ENCODE results near the gene C4orf36. TPM values are rescaled to one million over a fixed set of nuclear protein-coding genes. Genes with fewer than 3 reads are reported as not detected.

Gene C4orf36
- total RNA-seq, 1 donor from 2014 or later, result 2.3 TPM

GRCh38 chr4:86896596-86896995 lies 4.4 kb upstream of the C4orf36 start:
- no peaks in the 10 kb centered on the region for H3K9me3 ChIP-seq
- DNase-seq, result no peak
- no peaks in the 10 kb centered on the region for H3K27me3 ChIP-seq
- ATAC-seq, result no peak
- H3K27ac ChIP-seq, result no peak overlapping the region
- intact Hi-C loops (cut with DNase I), result no loop called here
- no peak for TF ChIP-seq CTCF (IDR thresholded peaks at IDR 0.05)
- no peaks in the 10 kb centered on the region for H3K36me3 ChIP-seq
- no peak overlapping the region for H3K4me3 ChIP-seq
- H3K4me1 ChIP-seq, result peaks cover 1% of the 10 kb centered on the region

- H3K27ac ChIP-seq, result no peak overlapping the region
- no peak for DNase-seq
- peaks cover 5% of the 10 kb centered on the region for H3K4me1 ChIP-seq
- H3K4me3 ChIP-seq, result no peak overlapping the region
- TF ChIP-seq CTCF (IDR thresholded peaks at IDR 0.05), result peak; percentile 78
- ATAC-seq, result peak; percentile 56
- no peaks in the 10 kb centered on the region for H3K9me3 ChIP-seq
- intact Hi-C loops (cut with DNase I), result no loop called here
- H3K36me3 ChIP-seq, result no peaks in the 10 kb centered on the region
- no peaks in the 10 kb centered on the region for H3K27me3 ChIP-seq
Measured at GRCh38 chr4:86895692-86896488, 3.7 kb upstream of the C4orf36 start.

GRCh38 chr4:86894455-86894854 lies 2.2 kb upstream of the C4orf36 start:
- H3K4me1 ChIP-seq, result peaks cover 5% of the 10 kb centered on the region
- DNase-seq (no peak), ATAC-seq (no peak)
- no peak overlapping the region for H3K27ac ChIP-seq
- no peaks in the 10 kb centered on the region for H3K36me3 ChIP-seq
- no peak overlapping the region for H3K4me3 ChIP-seq
- TF ChIP-seq CTCF (IDR thresholded peaks at IDR 0.05), result no peak
- intact Hi-C loops (cut with DNase I), result loop anchor here (5.0 kb wide), 1 partner anchor 397 kb away; no protein-coding TSS in a partner anchor
- H3K9me3 ChIP-seq, result no peaks in the 10 kb centered on the region
- H3K27me3 ChIP-seq, result no peaks in the 10 kb centered on the region

GRCh38 chr4:86893136-86893535 lies 914 bp upstream of the C4orf36 start:
- peaks cover 5% of the 10 kb centered on the region for H3K4me1 ChIP-seq
- DNase-seq, result no peak
- intact Hi-C loops (cut with DNase I), result loop anchor here (5.0 kb wide), 1 partner anchor 396 kb away; no protein-coding TSS in a partner anchor
- no peaks in the 10 kb centered on the region for H3K36me3 ChIP-seq
- H3K9me3 ChIP-seq, result no peaks in the 10 kb centered on the region
- no peaks in the 10 kb centered on the region for H3K27me3 ChIP-seq
- H3K27ac ChIP-seq, result peak overlapping the region; percentile 89
- H3K4me3 ChIP-seq, result peak overlapping the region; percentile 86
- no peak for TF ChIP-seq CTCF (IDR thresholded peaks at IDR 0.05)
- no peak for ATAC-seq

GRCh38 chr4:86892636-86892960 lies 376 bp upstream of the C4orf36 start:
- Histone ChIP-seq H3K9me3 (no peaks in the 10 kb centered on the region), H3K4me1 (peaks cover 5% of the 10 kb centered on the region), H3K27ac (peak overlapping the region; percentile 89), H3K27me3 (no peaks in the 10 kb centered on the region), H3K4me3 (peak overlapping the region; percentile 86), H3K36me3 (no peaks in the 10 kb centered on the region)
- TF ChIP-seq CTCF (IDR thresholded peaks at IDR 0.05), result no peak
- intact Hi-C loops (cut with DNase I), result loop anchor here (5.0 kb wide), 1 partner anchor 395 kb away; no protein-coding TSS in a partner anchor
- peak; percentile 7 for ATAC-seq
- no peak for DNase-seq
